Hypothalamus (tissue), 51 donors: ENCODE results near the gene ZDHHC19.
A peak's percentile ranks its signal among the peaks of the same experiment; 100 is the strongest.
"Not testable (repeated sequence)": the region's sequence is repeated elsewhere in the genome, so short reads cannot be mapped to it uniquely, and the experiment has no call there.

ENCODE experiments used
- DNase-seq, 51 donors: peaks; one replicate each; lab custom pipeline; 2025; lab: John Stamatoyannopoulos, UW

ZDHHC19 gene

DNA sequence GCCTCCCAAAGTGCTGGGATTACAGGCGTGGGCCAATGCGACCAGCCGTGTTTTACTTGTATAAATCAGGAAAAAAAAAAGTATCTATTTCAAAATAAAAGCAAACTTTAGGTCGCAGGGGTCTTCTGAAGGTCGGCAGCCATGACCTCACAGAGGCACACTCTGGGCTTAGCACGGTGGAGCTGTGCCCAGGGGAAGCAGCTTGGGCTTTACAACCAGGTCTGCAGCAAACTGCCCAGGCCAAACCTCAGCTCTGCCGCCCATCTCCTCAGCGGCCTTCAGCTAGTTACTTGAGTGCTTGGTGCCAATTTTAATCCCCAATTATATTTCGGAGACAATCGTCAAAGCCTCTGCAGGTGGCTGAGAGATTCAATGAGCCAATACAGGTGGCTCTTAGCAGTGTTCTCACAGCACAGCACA, 30.1 kb downstream of the ZDHHC19 start:
- no peak for DNase-seq

GRCh38 chr3:196180346-196180745, 30.9 kb downstream of the ZDHHC19 start:
- no peak for DNase-seq

GRCh38 chr3:196179380-196180308, 31.6 kb downstream of the ZDHHC19 start:
- DNase-seq: peak in 44 of 51 donors; percentile 13 to 91 (median 69)

DNA sequence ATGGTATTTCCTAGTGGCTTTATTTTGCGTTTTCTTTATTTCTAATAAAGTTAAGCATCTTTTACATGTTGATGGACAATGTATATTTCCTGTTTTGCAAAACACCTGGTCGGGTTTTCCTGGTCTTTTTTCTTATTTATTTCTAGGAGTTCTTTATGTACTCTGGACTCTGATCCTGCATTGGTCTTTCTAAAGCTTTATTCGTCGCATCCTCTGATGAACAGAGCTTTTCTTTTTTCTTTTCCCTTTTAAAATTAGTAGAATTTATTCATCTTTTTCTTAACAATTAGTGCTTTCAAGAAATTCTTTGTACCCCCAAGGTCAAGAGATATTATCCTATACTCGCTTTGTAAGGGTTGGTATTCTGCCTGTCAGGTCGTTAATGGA, 32.2 kb downstream of the ZDHHC19 start:
- no peak for DNase-seq

- no peak for DNase-seq
These were observed 33.2 kb downstream of the ZDHHC19 start for GRCh38 chr3:196177967-196178366.

GRCh38 chr3:196177567-196177966, 33.6 kb downstream of the ZDHHC19 start:
- no peak for DNase-seq

DNA sequence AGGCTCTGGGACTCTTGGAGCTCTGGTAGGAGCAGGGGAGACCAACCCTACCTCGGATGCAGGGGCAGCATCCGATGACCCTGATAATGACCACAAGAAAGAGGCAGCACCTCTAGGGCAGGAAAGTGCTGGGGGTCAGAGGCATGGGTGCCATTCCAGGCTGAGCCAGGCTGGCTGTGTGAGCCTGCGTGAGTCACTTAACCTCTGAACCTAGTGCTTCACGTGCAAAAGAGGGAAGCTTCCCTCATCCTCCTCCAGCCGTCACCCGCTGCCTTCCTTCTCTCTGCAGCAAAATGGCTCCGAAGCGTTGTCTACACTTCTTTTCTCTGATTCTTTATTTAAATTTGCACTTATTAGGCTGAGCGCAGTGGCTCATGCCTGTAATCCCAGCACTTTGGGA, 35.5 kb downstream of the ZDHHC19 start:
- no peak for DNase-seq

DNA sequence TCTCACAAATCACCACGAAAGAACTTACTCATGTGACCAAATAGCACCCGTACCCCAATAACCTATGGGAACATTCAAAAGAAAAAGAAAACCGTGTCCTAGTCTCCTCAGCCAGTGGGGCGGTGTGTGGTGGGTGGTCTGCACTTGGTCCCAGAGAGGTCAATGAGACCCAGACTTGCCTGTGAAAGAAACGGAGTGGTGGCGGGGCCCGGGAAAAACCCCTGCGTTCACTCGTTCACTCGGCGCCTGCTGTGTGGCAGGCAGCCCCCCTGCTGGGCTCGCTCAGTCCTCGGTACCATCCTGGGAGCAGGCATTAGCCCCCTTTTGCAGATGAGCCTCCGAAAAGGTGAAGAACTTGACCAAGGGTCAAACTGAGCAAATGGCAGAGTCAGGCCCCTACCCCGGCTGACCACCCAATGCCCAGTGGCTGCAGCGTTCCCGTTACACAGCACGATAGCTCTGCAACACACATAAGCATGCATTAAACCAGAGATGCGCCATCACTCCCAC, 36.0 kb downstream of the ZDHHC19 start:
- DNase-seq: no peak

- no peak for DNase-seq
These were observed 36.5 kb downstream of the ZDHHC19 start for GRCh38 chr3:196174652-196175051.

GRCh38 chr3:196170296-196170695, 40.9 kb downstream of the ZDHHC19 start:
- DNase-seq: not testable (repeated sequence)

DNA sequence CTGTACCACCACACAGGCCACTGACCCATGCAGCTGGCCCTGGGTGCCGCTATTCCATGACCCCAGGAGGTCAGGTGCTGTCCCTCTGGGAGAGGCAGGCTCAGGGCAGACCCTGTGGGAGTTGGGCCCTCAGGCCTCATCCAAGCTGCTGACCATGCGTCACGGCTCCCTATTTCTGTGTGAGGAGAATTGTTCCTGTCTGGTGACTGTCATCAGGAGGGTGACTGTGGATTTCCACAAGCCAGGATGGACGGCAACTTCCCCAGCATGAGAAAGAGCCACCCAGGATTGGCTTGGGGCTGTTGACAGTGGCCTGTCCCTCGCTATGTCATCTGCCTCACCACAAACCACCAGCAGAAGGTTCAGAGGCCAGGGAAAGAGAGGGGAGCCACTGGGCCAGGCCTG, 41.4 kb downstream of the ZDHHC19 start:
- DNase-seq: no peak

- DNase-seq: no peak
These were observed 42.3 kb downstream of the ZDHHC19 start for GRCh38 chr3:196168808-196169391.

- DNase-seq: no peak
These were observed 44.5 kb downstream of the ZDHHC19 start for GRCh38 chr3:196166741-196167140.

- no peak for DNase-seq
These were observed 45.4 kb downstream of the ZDHHC19 start for GRCh38 chr3:196165850-196166249.

- DNase-seq: not testable (repeated sequence)
These were observed 46.1 kb downstream of the ZDHHC19 start for GRCh38 chr3:196165006-196165575.

DNA sequence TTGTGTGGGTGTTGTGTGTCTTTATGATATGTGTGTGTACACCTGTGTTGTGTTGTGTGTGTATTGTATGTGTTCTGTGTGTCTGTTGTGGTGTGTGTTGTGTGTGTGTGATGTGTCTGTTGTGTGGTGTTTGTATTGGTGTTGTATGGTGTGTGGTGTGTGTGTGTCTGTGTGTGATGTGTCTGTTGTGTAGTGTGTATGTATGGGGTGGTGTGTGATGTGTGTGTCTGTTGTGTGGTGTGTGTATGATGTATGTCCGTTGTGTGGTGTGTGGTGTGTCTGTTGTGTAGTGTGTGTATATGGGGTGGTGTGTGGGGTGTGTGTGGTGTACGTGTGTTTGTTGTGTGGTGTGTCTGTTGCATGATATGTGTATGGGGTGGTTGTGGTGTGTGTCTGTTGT, 46.6 kb downstream of the ZDHHC19 start:
- DNase-seq: no peak

DNA sequence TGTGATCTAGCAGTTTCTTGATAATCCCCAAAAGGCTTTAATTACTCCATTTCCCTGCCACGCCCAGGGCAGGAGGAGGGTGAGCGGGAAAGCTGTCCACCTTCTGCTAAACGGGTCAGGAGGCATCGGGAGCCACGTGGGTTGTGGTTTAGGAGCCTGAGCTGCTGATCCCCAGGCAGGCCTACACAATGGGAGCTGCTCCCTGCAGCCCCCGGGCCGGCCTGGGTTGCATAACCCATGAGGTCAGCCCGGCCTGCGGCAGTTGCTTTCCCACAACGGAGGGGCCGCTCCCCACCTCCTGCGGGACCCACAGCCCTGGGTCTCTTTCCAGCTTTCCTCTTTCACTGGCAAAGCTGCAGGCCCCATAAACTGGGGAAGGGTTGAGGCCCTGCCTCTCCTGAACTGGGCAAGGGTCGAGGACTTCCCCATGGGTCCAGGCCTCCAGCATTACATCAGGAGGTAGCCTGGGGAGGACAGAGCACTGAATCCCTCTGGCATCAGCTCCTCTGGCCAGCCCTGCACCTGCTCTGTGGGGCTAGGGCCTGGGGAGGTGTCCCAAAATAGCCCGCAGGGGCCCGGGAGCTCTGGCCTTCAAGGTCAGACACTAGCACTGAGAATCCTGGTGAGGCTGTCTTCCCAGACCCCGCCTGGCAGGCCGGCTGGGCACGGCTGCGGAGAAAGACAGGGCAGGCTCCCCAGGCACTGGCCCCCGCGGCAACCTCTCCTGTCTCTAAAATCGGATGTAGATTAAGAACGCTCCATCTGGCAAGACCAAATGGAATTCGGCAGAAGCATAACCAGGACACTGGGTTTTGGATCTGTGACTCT, 47.3 kb downstream of the ZDHHC19 start:
- peak in 1 of 51 donors; percentile 10 for DNase-seq

- DNase-seq: no peak
These were observed 48.0 kb downstream of the ZDHHC19 start for GRCh38 chr3:196163212-196163611.

- no peak for DNase-seq
These were observed 48.5 kb downstream of the ZDHHC19 start for GRCh38 chr3:196162679-196163078.

DNA sequence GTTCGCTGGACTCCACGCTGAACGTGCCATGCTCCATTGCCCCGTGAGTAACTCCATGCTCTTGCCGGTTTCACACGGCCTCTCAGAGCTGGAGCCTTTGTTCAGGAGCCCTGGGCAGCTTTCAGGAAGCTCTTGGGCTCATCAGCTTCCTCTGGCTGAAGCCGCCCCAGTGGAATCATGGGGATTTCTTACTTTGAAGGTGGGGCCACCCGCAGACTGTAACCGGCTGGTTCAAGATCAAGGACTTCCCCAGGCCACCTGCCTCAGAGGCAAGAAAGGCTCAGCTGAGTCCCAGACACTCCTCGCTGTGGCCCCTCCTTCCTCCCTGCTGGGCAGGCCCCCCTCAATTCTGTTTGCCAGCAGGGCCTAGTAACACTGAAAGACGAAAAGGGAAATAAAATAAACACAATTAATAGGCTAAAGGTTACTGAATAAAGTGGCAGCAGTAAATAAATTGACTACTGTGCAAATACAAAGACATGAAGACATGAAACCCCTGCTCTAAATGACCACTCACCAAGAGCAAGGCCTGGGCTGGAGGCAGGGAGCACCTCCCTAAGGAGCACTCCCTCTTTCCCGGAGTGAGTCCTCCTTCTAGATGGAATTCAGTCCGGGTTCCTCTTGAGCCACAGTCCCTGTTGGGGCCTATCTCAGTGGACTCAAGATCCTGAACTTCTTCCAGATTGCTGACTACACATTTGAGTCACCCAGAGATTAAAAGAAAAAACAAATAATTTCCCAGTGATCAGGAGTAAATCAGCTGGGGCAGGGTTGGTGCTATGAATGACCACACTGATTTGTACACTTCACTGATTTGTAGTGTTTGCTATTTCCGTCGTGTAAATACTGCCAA, 51.0 kb downstream of the ZDHHC19 start:
- peak in 9 of 51 donors; percentile 12 to 36 (median 20) for DNase-seq
